Liver (tissue), 3 donors: Measurements from ENCODE around the gene AP1S3.

Experiments
- HNF4A ChIP-seq, 2 donors: conservative IDR thresholded peaks; 2 replicates each; pipeline ENCODE4 v1.6.1; 2016; ENCODE audit warnings: antibody characterized with exemption in 2 of 2, mild to moderate bottlenecking in 2 of 2
- JUND ChIP-seq, 2 donors: IDR thresholded peaks; 2 replicates each; pipeline ENCODE4 v1.6.1; 2016; ENCODE audit warnings: antibody characterized with exemption in 2 of 2
- NR2F2 ChIP-seq: IDR thresholded peaks from 2 replicates; pipeline ENCODE4 v1.6.1; 2016; ENCODE audit warnings: antibody characterized with exemption
- RAD21 ChIP-seq, 2 donors: IDR thresholded peaks; 2 replicates each; pipeline ENCODE4 v1.6.1; 2016; ENCODE audit warnings: antibody characterized with exemption in 2 of 2, mild to moderate bottlenecking in 2 of 2
- SP1 ChIP-seq: IDR thresholded peaks from 2 replicates; pipeline ENCODE4 v1.6.1; 2018; ENCODE audit warnings: antibody characterized with exemption, mild to moderate bottlenecking
- TAF1 ChIP-seq: conservative IDR thresholded peaks from 2 replicates; pipeline ENCODE4 v1.6.1; 2016; ENCODE audit warnings: antibody characterized with exemption, mild to moderate bottlenecking
- YY1 ChIP-seq: IDR thresholded peaks from 2 replicates; pipeline ENCODE4 v1.6.1; 2016; ENCODE audit warnings: antibody characterized with exemption, mild to moderate bottlenecking
- TF ChIP-seq, protein P1 (sequence below): fragments of 150-350 bp; IDR thresholded peaks from 2 replicates; pipeline ENCODE4 v1.5.1; 2017; ENCODE audit warnings: improper control_type of control experiment, low read depth, low read length; ENCODE audit not compliant: missing input control
- TF ChIP-seq, protein P2 (sequence below): IDR thresholded peaks from 2 replicates; pipeline ENCODE4 v1.6.1; 2016; ENCODE audit warnings: antibody characterized with exemption
- TF ChIP-seq, protein P3 (sequence below): IDR thresholded peaks from 2 replicates; pipeline ENCODE4 v1.6.1; 2016; ENCODE audit warnings: antibody characterized with exemption, mild to moderate bottlenecking
- TF ChIP-seq, protein P4 (sequence below): IDR thresholded peaks from 2 replicates; pipeline ENCODE4 v1.6.1; 2016; ENCODE audit warnings: antibody characterized with exemption
- donor health status: healthy.
- donor health status: healthy.

DNA sequence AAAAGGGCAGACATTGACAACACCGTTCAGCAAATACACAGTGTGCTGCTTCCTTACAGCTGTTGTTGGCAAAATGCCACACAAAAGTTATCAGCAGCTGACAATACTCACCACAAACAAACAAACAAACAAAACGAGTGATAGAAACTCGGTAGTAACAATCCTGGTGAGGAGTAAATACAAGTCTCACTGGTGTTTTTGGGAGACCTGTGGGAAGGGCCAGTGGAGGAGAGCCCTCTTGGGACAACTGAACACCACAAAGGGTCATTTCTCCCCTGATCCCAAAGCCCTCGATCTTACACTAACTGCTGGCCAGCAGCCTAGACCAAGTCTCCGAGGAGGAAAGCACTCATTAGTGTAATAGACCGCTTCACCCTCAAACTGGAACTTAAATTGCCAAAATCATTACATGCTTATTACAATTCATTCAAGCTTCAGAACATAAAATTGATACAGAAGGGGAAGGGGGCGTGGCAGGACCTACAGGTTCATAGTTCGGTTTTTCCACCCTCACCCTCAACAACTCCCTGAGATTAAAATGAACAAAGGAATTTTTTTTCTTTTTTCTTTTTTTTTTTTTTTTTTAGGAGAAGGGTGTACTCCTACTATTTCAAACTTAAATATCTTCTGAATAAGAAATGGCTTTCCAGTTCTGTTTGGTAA lies 5.0 kb downstream of the AP1S3 start:
- TF ChIP-seq JUND (IDR thresholded peaks at IDR 0.05) (no peak), YY1 (no peak), SP1 (no peak), RAD21 (IDR thresholded peaks at IDR 0.05) (no peak), NR2F2 (no peak), TAF1 (no peak), HNF4A (conservative IDR thresholded peaks at IDR 0.05) (no peak)
- TF ChIP-seq, protein P1, sequence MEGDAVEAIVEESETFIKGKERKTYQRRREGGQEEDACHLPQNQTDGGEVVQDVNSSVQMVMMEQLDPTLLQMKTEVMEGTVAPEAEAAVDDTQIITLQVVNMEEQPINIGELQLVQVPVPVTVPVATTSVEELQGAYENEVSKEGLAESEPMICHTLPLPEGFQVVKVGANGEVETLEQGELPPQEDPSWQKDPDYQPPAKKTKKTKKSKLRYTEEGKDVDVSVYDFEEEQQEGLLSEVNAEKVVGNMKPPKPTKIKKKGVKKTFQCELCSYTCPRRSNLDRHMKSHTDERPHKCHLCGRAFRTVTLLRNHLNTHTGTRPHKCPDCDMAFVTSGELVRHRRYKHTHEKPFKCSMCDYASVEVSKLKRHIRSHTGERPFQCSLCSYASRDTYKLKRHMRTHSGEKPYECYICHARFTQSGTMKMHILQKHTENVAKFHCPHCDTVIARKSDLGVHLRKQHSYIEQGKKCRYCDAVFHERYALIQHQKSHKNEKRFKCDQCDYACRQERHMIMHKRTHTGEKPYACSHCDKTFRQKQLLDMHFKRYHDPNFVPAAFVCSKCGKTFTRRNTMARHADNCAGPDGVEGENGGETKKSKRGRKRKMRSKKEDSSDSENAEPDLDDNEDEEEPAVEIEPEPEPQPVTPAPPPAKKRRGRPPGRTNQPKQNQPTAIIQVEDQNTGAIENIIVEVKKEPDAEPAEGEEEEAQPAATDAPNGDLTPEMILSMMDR: no peak
- TF ChIP-seq, protein P2, sequence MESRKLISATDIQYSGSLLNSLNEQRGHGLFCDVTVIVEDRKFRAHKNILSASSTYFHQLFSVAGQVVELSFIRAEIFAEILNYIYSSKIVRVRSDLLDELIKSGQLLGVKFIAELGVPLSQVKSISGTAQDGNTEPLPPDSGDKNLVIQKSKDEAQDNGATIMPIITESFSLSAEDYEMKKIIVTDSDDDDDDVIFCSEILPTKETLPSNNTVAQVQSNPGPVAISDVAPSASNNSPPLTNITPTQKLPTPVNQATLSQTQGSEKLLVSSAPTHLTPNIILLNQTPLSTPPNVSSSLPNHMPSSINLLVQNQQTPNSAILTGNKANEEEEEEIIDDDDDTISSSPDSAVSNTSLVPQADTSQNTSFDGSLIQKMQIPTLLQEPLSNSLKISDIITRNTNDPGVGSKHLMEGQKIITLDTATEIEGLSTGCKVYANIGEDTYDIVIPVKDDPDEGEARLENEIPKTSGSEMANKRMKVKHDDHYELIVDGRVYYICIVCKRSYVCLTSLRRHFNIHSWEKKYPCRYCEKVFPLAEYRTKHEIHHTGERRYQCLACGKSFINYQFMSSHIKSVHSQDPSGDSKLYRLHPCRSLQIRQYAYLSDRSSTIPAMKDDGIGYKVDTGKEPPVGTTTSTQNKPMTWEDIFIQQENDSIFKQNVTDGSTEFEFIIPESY: no peak
- TF ChIP-seq, protein P3, sequence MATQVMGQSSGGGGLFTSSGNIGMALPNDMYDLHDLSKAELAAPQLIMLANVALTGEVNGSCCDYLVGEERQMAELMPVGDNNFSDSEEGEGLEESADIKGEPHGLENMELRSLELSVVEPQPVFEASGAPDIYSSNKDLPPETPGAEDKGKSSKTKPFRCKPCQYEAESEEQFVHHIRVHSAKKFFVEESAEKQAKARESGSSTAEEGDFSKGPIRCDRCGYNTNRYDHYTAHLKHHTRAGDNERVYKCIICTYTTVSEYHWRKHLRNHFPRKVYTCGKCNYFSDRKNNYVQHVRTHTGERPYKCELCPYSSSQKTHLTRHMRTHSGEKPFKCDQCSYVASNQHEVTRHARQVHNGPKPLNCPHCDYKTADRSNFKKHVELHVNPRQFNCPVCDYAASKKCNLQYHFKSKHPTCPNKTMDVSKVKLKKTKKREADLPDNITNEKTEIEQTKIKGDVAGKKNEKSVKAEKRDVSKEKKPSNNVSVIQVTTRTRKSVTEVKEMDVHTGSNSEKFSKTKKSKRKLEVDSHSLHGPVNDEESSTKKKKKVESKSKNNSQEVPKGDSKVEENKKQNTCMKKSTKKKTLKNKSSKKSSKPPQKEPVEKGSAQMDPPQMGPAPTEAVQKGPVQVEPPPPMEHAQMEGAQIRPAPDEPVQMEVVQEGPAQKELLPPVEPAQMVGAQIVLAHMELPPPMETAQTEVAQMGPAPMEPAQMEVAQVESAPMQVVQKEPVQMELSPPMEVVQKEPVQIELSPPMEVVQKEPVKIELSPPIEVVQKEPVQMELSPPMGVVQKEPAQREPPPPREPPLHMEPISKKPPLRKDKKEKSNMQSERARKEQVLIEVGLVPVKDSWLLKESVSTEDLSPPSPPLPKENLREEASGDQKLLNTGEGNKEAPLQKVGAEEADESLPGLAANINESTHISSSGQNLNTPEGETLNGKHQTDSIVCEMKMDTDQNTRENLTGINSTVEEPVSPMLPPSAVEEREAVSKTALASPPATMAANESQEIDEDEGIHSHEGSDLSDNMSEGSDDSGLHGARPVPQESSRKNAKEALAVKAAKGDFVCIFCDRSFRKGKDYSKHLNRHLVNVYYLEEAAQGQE: no peak
- TF ChIP-seq, protein P4, sequence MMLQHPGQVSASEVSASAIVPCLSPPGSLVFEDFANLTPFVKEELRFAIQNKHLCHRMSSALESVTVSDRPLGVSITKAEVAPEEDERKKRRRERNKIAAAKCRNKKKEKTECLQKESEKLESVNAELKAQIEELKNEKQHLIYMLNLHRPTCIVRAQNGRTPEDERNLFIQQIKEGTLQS: no peak
